Mucosa of gallbladder (tissue), 1 donor: ENCODE data around the gene SYT7. TPM values are rescaled to one million over a fixed set of nuclear protein-coding genes. Genes with fewer than 3 reads are reported as not detected.

Experiments
- DNase-seq: peaks from one replicate; pipeline ENCODE4 v3.0.0-alpha.2; 2020; ENCODE audit warnings: low spot score
- total RNA-seq: library from RNA; stranded (reverse); gene quantifications from one replicate; pipeline ENCODE4 v1.2.1, GENCODE V29; 2021
- donor health status: DM: no; HTN: no; CAD: no.

Gene SYT7
- total RNA-seq, 1 donor from 2014 or later, result 1.5 TPM

GRCh38 chr11:61554172-61554988 lies 26.5 kb downstream of the SYT7 start:
- no peak for DNase-seq

- DNase-seq, result no peak
Observed at GRCh38 chr11:61553373-61554171, 27.3 kb downstream of the SYT7 start.

- no peak for DNase-seq
Observed at GRCh38 chr11:61552108-61552635, 28.7 kb downstream of the SYT7 start.

GRCh38 chr11:61551634-61552033 lies 29.2 kb downstream of the SYT7 start:
- DNase-seq, result no peak

- no peak for DNase-seq
Observed at GRCh38 chr11:61550665-61551227, 30.1 kb downstream of the SYT7 start.

- no peak for DNase-seq
Observed at GRCh38 chr11:61549662-61550568, 31.0 kb downstream of the SYT7 start.

- DNase-seq, result no peak
Observed at GRCh38 chr11:61549177-61549576, 31.7 kb downstream of the SYT7 start.

GRCh38 chr11:61547246-61547645 lies 33.6 kb downstream of the SYT7 start:
- DNase-seq, result no peak

- no peak for DNase-seq
Observed at GRCh38 chr11:61546663-61547062, 34.2 kb downstream of the SYT7 start.

- DNase-seq, result no peak
Observed at GRCh38 chr11:61545921-61546320, 35.0 kb downstream of the SYT7 start.

GRCh38 chr11:61545341-61545740 lies 35.5 kb downstream of the SYT7 start:
- no peak for DNase-seq

- DNase-seq, result no peak
Observed at GRCh38 chr11:61544466-61544865, 36.4 kb downstream of the SYT7 start.

GRCh38 chr11:61543606-61544306 lies 37.1 kb downstream of the SYT7 start:
- DNase-seq, result no peak

- no peak for DNase-seq
Observed at GRCh38 chr11:61542705-61543104, 38.2 kb downstream of the SYT7 start.

- no peak for DNase-seq
Observed at GRCh38 chr11:61542024-61542461, 38.8 kb downstream of the SYT7 start.

- no peak for DNase-seq
Observed at GRCh38 chr11:61541598-61541997, 39.3 kb downstream of the SYT7 start.

GRCh38 chr11:61540528-61540927 lies 40.3 kb downstream of the SYT7 start:
- DNase-seq, result no peak

- DNase-seq, result no peak
Observed at GRCh38 chr11:61539831-61540357, 41.0 kb downstream of the SYT7 start.

GRCh38 chr11:61539006-61539405 lies 41.9 kb downstream of the SYT7 start:
- DNase-seq, result peak; percentile 22

GRCh38 chr11:61538636-61538961 lies 42.3 kb downstream of the SYT7 start:
- DNase-seq, result no peak

- DNase-seq, result no peak
Observed at GRCh38 chr11:61537326-61537725, 43.5 kb downstream of the SYT7 start.
